ENCODE data around the gene WLS. TPM values are rescaled to one million over a fixed set of nuclear protein-coding genes. Genes with fewer than 3 reads are reported as not detected.

WLS gene
- total RNA-seq, 1 experiment from 2014 or later, result not detected

- no peaks in the 10 kb centered on the region for H3K27me3 ChIP-seq (ENCODE audit: low read length)
- no peaks in the 10 kb centered on the region for H3K9me3 ChIP-seq (ENCODE audit: low read length)
- no peak overlapping the region for H2AFZ ChIP-seq (ENCODE audit: low read length)
- H3K4me3 ChIP-seq (ENCODE audit: low read length), result no peak overlapping the region
- H3K9me2 ChIP-seq (replicated peaks; ENCODE audit: insufficient read depth, low read length), result no peaks in the 10 kb centered on the region
- H3K36me3 ChIP-seq (ENCODE audit: insufficient read depth, low read length), result no peaks in the 10 kb centered on the region
- no peaks in the 10 kb centered on the region for H3K4me1 ChIP-seq (ENCODE audit: low read length)
- no peak overlapping the region for H3K27ac ChIP-seq (ENCODE audit: low read length)
- no peak overlapping the region for H3K9ac ChIP-seq (ENCODE audit: low read length)
- H4K20me1 ChIP-seq (ENCODE audit: insufficient read depth, low read depth, low read length), result no peaks in the 10 kb centered on the region
- H3K4me2 ChIP-seq (ENCODE audit: low read depth, low read length, poor library complexity, severe bottlenecking), result no peak overlapping the region
- H3K79me2 ChIP-seq (ENCODE audit: low read length), result no peaks in the 10 kb centered on the region
- no peak for DNase-seq
These were observed 146.6 kb downstream of the WLS start for GRCh38 chr1:68085752-68086151.

GRCh38 chr1:68083686-68084085 lies 148.6 kb downstream of the WLS start:
- Histone ChIP-seq H3K9ac (ENCODE audit: low read length) (no peak overlapping the region), H2AFZ (ENCODE audit: low read length) (no peak overlapping the region), H3K4me1 (ENCODE audit: low read length) (no peaks in the 10 kb centered on the region), H3K27ac (ENCODE audit: low read length) (no peak overlapping the region), H3K27me3 (ENCODE audit: low read length) (no peaks in the 10 kb centered on the region), H3K79me2 (ENCODE audit: low read length) (no peaks in the 10 kb centered on the region), H3K36me3 (ENCODE audit: insufficient read depth, low read length) (no peaks in the 10 kb centered on the region), H3K9me2 (replicated peaks; ENCODE audit: insufficient read depth, low read length) (no peaks in the 10 kb centered on the region), H3K9me3 (ENCODE audit: low read length) (no peaks in the 10 kb centered on the region), H3K4me3 (ENCODE audit: low read length) (no peak overlapping the region), H4K20me1 (ENCODE audit: insufficient read depth, low read depth, low read length) (no peaks in the 10 kb centered on the region), H3K4me2 (ENCODE audit: low read depth, low read length, poor library complexity, severe bottlenecking) (no peak overlapping the region)
- DNase-seq, result no peak

- Histone ChIP-seq H3K9ac (ENCODE audit: low read length) (no peak overlapping the region), H3K27ac (ENCODE audit: low read length) (no peak overlapping the region), H2AFZ (ENCODE audit: low read length) (no peak overlapping the region), H3K4me3 (ENCODE audit: low read length) (no peak overlapping the region), H3K79me2 (ENCODE audit: low read length) (no peaks in the 10 kb centered on the region), H3K4me2 (ENCODE audit: low read depth, low read length, poor library complexity, severe bottlenecking) (no peak overlapping the region), H4K20me1 (ENCODE audit: insufficient read depth, low read depth, low read length) (no peaks in the 10 kb centered on the region), H3K27me3 (ENCODE audit: low read length) (no peaks in the 10 kb centered on the region), H3K9me3 (ENCODE audit: low read length) (no peaks in the 10 kb centered on the region), H3K9me2 (replicated peaks; ENCODE audit: insufficient read depth, low read length) (no peaks in the 10 kb centered on the region), H3K36me3 (ENCODE audit: insufficient read depth, low read length) (no peaks in the 10 kb centered on the region), H3K4me1 (ENCODE audit: low read length) (no peaks in the 10 kb centered on the region)
- no peak for DNase-seq
These were observed 150.5 kb downstream of the WLS start for GRCh38 chr1:68081775-68082283.

GRCh38 chr1:68078647-68079046 lies 153.7 kb downstream of the WLS start:
- no peak overlapping the region for H2AFZ ChIP-seq (ENCODE audit: low read length)
- no peaks in the 10 kb centered on the region for H4K20me1 ChIP-seq (ENCODE audit: insufficient read depth, low read depth, low read length)
- no peaks in the 10 kb centered on the region for H3K79me2 ChIP-seq (ENCODE audit: low read length)
- H3K36me3 ChIP-seq (ENCODE audit: insufficient read depth, low read length), result no peaks in the 10 kb centered on the region
- no peaks in the 10 kb centered on the region for H3K27me3 ChIP-seq (ENCODE audit: low read length)
- H3K27ac ChIP-seq (ENCODE audit: low read length), result no peak overlapping the region
- H3K4me3 ChIP-seq (ENCODE audit: low read length), result no peak overlapping the region
- no peaks in the 10 kb centered on the region for H3K4me1 ChIP-seq (ENCODE audit: low read length)
- DNase-seq, result no peak
- H3K9me2 ChIP-seq (replicated peaks; ENCODE audit: insufficient read depth, low read length), result no peaks in the 10 kb centered on the region
- H3K9ac ChIP-seq (ENCODE audit: low read length), result no peak overlapping the region
- H3K4me2 ChIP-seq (ENCODE audit: low read depth, low read length, poor library complexity, severe bottlenecking), result no peak overlapping the region
- no peaks in the 10 kb centered on the region for H3K9me3 ChIP-seq (ENCODE audit: low read length)

Small RNA genes within 50 kb of the gene (small RNA-seq; reads per million reads assigned to genes)
- gene COX6B1P7 (not detected), gene MIR1262 (not detected)

Other genes with a start within 250 kb of the WLS start
- not detected in 2 replicates for gene DIRAS3, start 181.9 kb downstream of the WLS start, total RNA-seq (2014; rRNA removed; shearing (Covaris generic); ENCODE audit: low replicate concordance)
- not detected in 2 replicates for gene RPE65, start 217.4 kb upstream of the WLS start, total RNA-seq (2014; rRNA removed; shearing (Covaris generic); ENCODE audit: low replicate concordance)